K562 (cell line): ENCODE results near the gene CCDC137.

Experiments
- BRD4 ChIP-seq: fragments of 200-600 bp; sonication (generic); IDR thresholded peaks from 2 replicates; pipeline ENCODE4 v1.6.1; 2017; ENCODE audit warnings: inconsistent platforms
- MYNN ChIP-seq, 2 experiments: sonication (generic); formaldehyde crosslinking in 1 of 2; IDR thresholded peaks; 2 replicates each; pipeline versions ENCODE4 v1.5.0 to v1.6.1; 2016 to 2020; ENCODE audit warnings: antibody characterized with exemption in 1 of 2, missing genetic modification reagents in 1 of 2
- PHF21A ChIP-seq: fragments of 450-650 bp; IDR thresholded peaks from 2 replicates; pipeline ENCODE4 v1.6.1; 2017; ENCODE audit warnings: low read depth, borderline replicate concordance
- ZNF75A ChIP-seq: fragments of 450-650 bp; formaldehyde crosslinking; IDR thresholded peaks from 2 replicates; pipeline ENCODE4 v1.4.0; 2020; ENCODE audit warnings: mild to moderate bottlenecking

GRCh38 chr17:81648707-81649085, 17.8 kb upstream of the CCDC137 start:
- TF ChIP-seq PHF21A = no peak
- TF ChIP-seq ZNF75A (CRISPR knock-in tag) = no peak
- no peak for TF ChIP-seq MYNN (IDR thresholded peaks at IDR 0.05)
- no peak for TF ChIP-seq MYNN (CRISPR knock-in tag; IDR thresholded peaks at IDR 0.05)
- TF ChIP-seq BRD4 = no peak
